Measurements from ENCODE around the gene ASF1A. TPM values are rescaled to one million over a fixed set of nuclear protein-coding genes. Genes with fewer than 3 reads are reported as not detected.

The ASF1A gene
- total and polyA plus RNA-seq, 7 donors = 5.3 to 22.1 (median 10.8) TPM

GRCh38 chr6:118869894-118870589 lies 23.9 kb upstream of the ASF1A start:
- H3K4me3 ChIP-seq = no peak overlapping the region
- H3K27ac ChIP-seq = no peak overlapping the region
- ATAC-seq (no peak), DNase-seq (no peak)
- no peak for TF ChIP-seq CTCF (IDR thresholded peaks at IDR 0.05)
- no peaks in the 10 kb centered on the region for H3K36me3 ChIP-seq (ENCODE audit: insufficient read depth in 1 of 2, low read depth in 1 of 2)
- 96 to 99% (median 98%) methylated on average over 2 of the region's 2 CpGs for WGBS, 3 donors
- no peaks in the 10 kb centered on the region for H3K9me3 ChIP-seq
- intact Hi-C loops (cut with DNase I) = no loop called here
- no peaks in the 10 kb centered on the region for H3K27me3 ChIP-seq (ENCODE audit: insufficient read depth in 3 of 3, low read length in 2 of 3)
- peaks cover 3% of the 10 kb centered on the region for H3K4me1 ChIP-seq

GRCh38 chr6:118871331-118871730 lies 22.6 kb upstream of the ASF1A start:
- 87 to 94% (median 87%) methylated on average over 5 of the region's 5 CpGs for WGBS, 3 donors
- Histone ChIP-seq H3K27me3 (ENCODE audit: insufficient read depth in 3 of 3, low read length in 2 of 3) (no peaks in the 10 kb centered on the region), H3K27ac (no peak overlapping the region), H3K4me3 (no peak overlapping the region), H3K36me3 (ENCODE audit: insufficient read depth in 1 of 2, low read depth in 1 of 2) (no peaks in the 10 kb centered on the region), H3K4me1 (no peaks in the 10 kb centered on the region), H3K9me3 (no peaks in the 10 kb centered on the region)
- no peak for ATAC-seq
- TF ChIP-seq CTCF (IDR thresholded peaks at IDR 0.05) = no peak
- DNase-seq = no peak
- intact Hi-C loops (cut with DNase I) = no loop called here

GRCh38 chr6:118872318-118872717 lies 21.6 kb upstream of the ASF1A start:
- no peaks in the 10 kb centered on the region for H3K4me1 ChIP-seq

GRCh38 chr6:118872726-118873125 lies 21.2 kb upstream of the ASF1A start:
- 89 to 100% (median 100%) methylated on average over 2 of the region's 2 CpGs for WGBS, 3 donors
- Histone ChIP-seq H3K36me3 (ENCODE audit: insufficient read depth in 1 of 2, low read depth in 1 of 2) (no peaks in the 10 kb centered on the region), H3K4me3 (no peak overlapping the region), H3K4me1 (no peaks in the 10 kb centered on the region), H3K27me3 (ENCODE audit: insufficient read depth in 3 of 3, low read length in 2 of 3) (no peaks in the 10 kb centered on the region), H3K9me3 (no peaks in the 10 kb centered on the region), H3K27ac (no peak overlapping the region)
- no peak for TF ChIP-seq CTCF (IDR thresholded peaks at IDR 0.05)
- DNase-seq = no peak
- intact Hi-C loops (cut with DNase I) = no loop called here
- no peak for ATAC-seq

More at GRCh38 chr6:118872318-118872717, 21.6 kb upstream of the ASF1A start:
- Histone ChIP-seq H3K4me3 (no peak overlapping the region), H3K9me3 (no peaks in the 10 kb centered on the region), H3K27me3 (ENCODE audit: insufficient read depth in 3 of 3, low read length in 2 of 3) (no peaks in the 10 kb centered on the region), H3K36me3 (ENCODE audit: insufficient read depth in 1 of 2, low read depth in 1 of 2) (no peaks in the 10 kb centered on the region), H3K27ac (no peak overlapping the region)
- DNase-seq (no peak), ATAC-seq (no peak)
- TF ChIP-seq CTCF (IDR thresholded peaks at IDR 0.05) = no peak
- intact Hi-C loops (cut with DNase I) = no loop called here

GRCh38 chr6:118873239-118873638 lies 20.7 kb upstream of the ASF1A start:
- Histone ChIP-seq H3K36me3 (ENCODE audit: insufficient read depth in 1 of 2, low read depth in 1 of 2) (no peaks in the 10 kb centered on the region), H3K4me1 (no peaks in the 10 kb centered on the region), H3K27ac (no peak overlapping the region), H3K4me3 (no peak overlapping the region), H3K9me3 (no peaks in the 10 kb centered on the region), H3K27me3 (ENCODE audit: insufficient read depth in 3 of 3, low read length in 2 of 3) (no peaks in the 10 kb centered on the region)
- TF ChIP-seq CTCF (IDR thresholded peaks at IDR 0.05) = no peak
- 84 to 98% (median 88%) methylated on average over 2 of the region's 2 CpGs for whole genome bisulfite sequencing, 3 donors
- DNase-seq (no peak), ATAC-seq (no peak)
- intact Hi-C loops (cut with DNase I) = no loop called here

All from psoas muscle (tissue), 8 donors.